Dermis blood vessel endothelial cell (primary cell): Measurements from ENCODE around the gene CCDC71. TPM values are rescaled to one million over a fixed set of nuclear protein-coding genes. Genes with fewer than 3 reads are reported as not detected.

ENCODE experiments used
- DNase-seq: peaks from one replicate; pipeline ENCODE4 v3.0.0; 2010
- total RNA-seq: library from RNA; depleted of rRNA; stranded (reverse); fragments of >200 nt; gene quantifications from 2 replicates; pipeline ENCODE4 v1.2.3, GENCODE V29; 2014

The CCDC71 gene
- total RNA-seq, 1 donor from 2014 or later: 25.9 TPM

DNA sequence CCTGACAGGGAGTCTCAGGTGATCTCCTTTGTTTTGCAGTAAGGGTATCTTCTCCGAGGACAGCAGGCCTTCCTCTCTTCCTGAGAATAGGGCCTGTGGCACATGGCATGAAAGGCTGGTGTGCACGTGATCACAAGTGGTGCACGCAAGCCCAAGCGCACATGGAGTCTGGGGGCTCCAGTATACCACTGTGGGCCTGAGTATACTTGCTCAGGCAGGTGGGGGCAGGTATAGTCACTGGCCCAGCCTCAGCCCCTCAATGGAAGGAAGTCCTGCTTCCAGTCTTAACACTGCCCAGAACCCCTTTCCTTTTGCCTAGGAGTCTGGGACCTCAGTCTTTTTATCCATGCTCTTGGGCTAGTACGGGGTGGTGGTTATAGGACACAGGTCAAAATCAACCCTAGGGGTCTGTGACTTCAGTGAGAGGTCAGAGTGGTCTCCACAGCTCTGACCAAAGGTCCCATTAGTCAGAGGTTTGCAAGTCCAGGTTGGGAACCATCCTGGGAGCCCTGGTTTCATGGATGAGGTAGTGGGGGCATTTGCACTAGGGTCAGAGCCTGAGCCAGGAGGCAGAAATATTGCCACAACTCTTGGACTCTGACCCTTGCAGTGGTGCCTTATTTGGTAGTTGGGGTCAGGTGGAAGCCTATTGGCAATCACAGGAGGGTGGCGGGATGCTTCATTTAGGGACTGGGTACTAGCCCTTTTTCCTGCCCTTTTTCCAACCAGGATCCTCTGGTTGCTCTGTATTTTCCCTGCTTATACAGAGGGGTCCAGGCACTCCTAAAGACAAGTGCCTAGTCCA, 823 bp upstream of the CCDC71 start:
- no peak for DNase-seq

DNA sequence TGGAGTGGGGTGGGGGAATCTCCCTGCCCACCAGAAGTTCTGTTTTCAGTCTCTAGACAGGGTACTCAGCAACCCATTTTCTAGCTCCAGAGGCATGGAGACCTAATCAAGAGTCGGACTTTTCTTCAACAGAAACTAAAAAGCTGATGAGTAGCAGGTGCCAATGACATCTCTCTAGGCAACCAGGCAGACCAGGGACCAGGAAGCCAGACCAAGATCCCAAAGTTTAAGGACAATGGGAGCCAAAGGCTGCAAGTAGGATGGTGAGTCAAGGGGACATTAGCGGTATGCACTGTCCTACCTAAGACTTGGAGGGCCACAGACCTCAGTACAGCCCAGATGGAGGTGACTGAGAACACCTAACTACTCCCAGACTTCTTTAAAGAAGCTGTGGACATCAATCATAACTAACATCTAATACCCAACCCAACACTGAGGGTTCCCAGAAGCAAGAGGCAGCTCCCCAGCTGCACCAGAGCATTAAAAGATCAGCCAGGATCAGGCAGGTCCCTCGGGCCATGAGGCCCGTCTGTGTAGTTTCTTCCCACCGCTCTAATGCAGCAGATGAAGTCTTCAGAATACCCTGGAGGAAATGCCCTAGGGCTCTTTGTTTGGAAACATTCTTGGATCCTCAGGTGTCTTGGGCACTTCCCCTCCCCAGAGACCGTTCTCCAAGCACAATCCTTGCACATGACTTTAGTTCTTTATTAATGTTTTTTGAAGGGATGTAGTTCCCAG, 979 bp downstream of the CCDC71 start:
- DNase-seq: peak; percentile 35

DNA sequence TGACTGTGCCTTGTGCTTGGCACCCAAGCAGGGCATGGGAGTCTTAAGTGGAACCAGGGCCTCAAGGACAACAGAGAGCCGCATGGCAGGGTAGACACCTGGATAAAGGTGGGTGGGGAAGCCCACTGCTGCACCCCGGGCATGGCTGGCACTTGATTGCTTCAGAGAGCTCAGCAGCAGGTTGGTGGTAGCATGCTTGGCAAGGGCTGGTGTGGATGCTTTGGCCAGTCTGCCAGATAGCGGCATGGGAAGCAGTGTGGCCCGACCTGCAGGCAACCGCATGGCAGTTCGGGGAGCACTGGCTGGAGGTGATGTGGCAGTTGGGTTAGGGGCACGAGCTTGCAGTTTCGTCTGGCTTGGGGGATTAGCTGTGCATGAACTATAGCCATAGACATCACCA, 2.5 kb downstream of the CCDC71 start:
- no peak for DNase-seq

DNA sequence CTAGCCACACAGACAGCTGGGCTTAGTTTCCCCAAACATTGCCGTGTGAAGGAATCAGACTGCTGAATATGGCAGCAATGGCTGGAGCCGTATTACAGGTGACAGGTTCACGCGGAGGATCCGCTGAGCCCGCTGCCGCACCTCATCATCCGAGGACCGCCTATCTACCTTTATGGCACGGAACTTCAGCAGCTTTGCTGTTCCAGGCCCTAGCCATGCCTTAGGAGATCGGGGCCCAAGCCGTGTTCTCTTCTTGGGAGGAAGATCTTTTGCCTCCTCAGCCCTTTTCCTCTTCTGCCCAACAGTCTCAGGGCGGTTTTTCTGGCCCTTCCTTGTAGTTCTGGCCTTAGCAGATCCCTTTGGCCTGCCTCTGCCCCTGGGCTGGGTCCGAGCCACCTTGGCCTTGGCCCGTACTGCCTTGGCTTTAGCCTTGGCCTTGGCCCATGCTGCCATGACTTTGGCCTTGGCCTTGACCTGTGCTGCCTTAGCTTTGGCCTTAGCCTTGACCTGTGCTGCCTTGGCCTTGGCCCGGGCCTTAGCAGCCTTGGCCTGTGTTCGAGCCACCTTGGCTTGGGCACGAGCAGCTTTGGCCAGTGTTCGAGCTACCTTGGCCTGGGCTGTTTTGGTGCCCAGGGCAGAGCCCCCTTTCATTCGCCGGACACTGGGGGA, 3.2 kb downstream of the CCDC71 start:
- no peak for DNase-seq

DNA sequence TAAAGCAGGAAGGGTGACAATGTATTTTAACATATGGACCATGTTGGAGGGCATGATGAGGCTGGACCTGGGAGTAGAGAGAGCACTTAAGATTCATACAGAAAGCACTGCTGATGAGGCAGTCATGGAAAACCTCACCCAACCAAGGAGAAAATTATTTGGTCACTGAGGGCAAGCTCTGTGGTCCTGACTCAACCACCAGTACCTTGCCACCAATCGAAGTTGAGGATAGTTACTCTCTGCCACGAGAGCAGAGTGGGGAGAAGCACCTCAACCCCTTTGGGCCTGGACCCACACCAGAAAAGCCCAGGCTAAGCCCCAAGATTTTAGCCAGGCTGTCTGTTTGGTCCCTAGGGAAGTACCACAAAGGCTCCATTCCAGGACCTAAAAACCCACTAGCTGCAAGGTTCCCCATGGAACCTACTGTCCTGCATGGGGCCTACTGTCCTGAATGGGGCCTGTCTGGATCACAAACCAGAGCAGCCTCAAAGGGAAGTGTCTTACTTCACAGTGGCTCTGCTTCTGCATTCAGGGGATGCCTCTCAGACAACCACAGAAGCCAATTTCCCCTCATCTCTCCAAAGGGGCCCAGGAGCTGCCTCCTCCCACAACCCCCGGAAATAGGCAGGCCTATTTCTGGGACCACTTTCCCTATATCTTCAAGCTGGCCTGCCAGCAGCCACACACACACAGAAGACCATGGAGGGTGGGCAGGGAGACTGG, 4.2 kb downstream of the CCDC71 start:
- no peak for DNase-seq

DNA sequence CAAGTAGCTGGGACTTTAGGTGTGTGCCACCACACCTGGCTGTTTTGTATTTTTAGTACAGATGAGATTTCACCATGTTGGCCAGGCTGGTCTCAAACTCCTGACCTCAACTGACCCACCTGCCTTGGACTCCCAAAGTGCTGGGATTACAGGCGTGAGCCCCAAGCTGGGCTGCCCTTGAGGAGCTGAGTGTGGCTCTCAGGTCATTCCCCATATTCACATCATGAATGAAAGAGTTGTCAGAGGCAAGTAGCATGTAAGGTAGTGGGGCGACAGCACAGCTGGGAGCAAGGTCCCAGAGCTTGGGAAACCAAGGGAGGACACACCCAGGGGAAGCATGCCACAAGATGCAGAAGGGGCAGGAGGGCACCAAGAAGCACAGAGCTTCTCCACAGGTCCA, 4.9 kb downstream of the CCDC71 start:
- DNase-seq: no peak

DNA sequence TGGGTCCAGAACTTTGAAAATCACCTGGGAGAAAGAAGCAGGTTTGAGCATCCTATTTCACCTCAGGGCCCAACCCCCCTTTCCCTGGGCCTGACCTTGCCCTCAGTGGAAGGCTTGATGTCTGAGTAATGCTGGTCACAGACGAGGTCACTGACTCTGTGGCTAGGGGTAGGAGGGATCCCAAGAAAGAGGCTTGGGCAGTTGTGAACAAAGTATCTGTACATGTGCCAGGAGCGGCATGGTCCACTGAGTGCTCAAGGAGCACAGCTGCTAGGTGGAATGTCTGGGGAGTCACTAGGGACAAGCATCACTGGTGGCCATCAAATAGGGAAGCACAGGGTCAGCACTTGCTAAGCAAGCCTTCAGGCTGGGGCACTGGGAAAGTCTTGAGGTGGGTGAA, 7.3 kb downstream of the CCDC71 start:
- DNase-seq: no peak

DNA sequence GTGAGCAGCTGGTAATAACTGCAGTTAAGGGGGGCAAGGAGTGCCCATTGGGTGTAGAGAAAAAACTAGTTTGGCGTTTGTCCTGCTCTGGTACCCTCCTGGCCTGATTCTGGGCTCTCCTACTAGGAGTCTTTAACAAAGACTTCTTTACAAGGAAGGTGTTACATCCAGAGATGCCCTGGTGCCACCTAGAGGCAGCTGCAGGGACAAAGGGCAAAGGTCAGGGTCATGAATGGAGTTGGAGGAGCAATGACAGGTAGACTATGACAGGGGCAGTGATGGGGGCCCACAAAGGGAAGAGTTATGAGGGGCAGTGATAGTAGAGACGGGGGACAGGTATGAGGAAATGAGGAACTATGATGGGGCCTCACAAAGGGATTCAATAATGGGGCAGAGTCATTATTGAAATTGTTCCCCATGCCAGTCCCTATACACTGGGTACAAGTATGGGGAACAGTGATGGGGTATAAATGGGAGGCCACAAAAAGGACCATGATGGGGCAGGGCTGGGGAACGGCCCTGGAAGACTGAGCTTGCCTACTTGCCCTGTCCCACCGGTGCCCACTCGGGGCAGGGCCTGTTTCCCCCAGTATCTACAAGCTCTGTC, 7.9 kb downstream of the CCDC71 start:
- DNase-seq: peak; percentile 45

DNA sequence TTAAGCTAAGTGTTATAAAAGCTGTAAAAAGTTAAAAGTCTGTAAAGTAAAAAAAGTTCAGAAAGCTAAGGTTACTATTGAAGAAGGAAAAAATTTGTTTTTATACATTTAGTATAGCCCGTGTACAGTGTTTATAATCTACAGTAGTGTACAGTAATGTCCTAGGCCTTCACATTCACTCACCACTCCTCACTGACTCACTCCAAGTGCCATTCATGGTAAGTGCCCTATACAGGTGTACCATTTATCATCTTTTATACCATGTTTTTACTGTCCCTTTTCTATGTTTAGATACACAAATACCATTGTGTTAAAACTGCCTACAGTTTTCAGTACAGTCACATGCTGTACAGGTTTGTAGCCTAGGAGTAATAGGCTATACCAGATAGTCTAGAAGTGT, 8.8 kb downstream of the CCDC71 start:
- DNase-seq: no peak

DNA sequence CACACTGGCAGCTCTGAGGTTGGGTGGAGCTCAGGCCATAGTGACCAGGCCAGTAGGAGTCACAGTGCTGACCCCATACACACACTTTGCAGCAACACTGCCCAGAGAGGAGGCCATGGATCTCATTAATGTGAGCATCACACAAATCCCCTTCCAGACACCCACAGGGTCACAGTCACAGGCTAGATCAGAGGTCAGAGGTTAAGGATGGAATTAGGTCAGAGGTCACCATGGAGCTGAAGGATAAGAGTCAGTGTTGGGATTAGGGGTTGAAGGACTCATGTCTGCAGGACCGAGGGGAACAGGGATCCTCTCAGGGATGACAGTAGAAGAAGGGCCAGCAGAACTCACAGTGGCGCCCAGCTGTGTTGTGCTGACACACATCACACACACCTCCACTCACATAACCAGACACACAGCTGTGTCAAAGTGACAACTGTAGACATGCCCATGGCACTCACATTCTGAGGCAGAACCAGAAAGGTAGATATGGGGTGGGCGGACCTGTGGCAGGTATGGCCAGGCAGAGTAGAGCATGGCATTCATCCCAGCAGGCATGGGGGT, 12.7 kb downstream of the CCDC71 start:
- no peak for DNase-seq

DNA sequence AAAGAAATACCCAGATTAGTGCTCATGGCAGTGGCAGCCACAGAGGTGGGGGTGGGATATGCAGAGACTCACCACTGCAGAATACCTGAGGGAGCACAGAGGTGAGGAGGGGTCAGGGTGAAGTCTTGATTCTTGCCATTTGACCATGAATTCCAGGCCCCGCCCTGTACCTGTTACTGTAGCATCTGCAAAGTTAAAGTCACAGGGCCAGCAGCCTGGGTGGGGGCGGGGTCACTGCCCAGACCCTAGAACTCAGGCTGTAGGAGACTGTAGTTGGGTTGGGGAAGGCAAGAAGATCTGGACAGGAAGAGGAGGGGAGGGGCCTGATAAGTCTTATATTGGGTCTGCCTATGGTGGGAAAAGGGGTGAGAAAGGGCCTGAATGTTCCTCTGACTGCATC, 14.5 kb downstream of the CCDC71 start:
- no peak for DNase-seq

DNA sequence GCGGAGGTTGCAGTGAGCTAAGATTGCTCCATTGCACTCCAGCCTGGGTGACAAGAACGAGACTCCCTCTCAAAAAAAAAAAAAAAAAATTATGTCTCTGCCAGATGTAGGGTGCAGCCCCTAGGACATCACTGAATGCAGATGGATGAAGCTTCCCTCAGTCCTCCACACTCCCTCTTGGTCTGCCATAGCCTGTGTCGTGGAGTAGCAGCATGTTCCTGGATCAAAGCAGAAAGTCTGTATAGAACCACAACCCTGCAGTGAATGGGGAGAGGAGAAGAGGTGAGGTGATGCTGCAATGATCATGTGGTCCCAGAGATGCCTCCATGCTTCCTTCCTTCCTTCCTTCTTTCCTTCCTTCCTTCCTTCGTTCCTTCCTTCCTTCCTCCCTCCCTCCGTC, 18.0 kb downstream of the CCDC71 start:
- no peak for DNase-seq

DNA sequence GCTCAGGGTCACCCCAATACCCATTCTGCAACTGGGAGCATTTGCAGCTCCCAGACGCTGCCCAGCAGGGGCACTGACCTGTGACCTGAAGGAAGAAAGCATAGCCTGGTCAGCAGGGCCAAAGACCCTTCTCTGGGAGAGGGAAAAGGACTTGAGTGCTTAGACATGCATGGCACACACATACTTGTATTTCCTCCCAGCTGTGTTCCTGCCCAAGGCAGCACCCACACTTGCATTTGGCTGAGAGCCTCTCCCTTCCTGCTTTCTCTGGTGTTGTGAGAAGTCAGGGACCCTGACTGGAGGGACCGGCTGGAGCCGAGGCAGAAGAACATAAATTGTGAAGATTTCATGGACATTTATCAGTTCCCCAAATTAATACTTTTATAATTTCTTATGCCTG, 26.1 kb downstream of the CCDC71 start:
- no peak for DNase-seq

DNA sequence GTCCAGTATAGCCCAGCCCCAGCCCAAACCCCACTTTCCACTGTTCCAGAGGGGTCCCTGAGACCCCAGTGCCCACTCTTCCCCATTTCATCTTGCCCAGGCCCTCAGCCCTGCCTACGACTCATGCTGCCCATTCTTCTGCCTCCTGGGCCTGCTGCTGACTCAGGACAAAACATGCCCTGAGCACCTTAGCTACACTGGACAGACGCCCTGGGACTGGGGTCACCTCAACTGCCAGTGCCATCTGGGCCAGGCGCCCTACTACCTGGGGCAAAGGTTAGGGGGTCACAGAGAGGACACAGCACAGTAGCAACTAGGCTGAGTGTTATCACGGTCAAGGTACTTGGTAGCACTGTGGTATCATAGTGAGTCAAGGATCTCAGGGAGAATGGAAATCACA, 30.6 kb downstream of the CCDC71 start:
- no peak for DNase-seq

DNA sequence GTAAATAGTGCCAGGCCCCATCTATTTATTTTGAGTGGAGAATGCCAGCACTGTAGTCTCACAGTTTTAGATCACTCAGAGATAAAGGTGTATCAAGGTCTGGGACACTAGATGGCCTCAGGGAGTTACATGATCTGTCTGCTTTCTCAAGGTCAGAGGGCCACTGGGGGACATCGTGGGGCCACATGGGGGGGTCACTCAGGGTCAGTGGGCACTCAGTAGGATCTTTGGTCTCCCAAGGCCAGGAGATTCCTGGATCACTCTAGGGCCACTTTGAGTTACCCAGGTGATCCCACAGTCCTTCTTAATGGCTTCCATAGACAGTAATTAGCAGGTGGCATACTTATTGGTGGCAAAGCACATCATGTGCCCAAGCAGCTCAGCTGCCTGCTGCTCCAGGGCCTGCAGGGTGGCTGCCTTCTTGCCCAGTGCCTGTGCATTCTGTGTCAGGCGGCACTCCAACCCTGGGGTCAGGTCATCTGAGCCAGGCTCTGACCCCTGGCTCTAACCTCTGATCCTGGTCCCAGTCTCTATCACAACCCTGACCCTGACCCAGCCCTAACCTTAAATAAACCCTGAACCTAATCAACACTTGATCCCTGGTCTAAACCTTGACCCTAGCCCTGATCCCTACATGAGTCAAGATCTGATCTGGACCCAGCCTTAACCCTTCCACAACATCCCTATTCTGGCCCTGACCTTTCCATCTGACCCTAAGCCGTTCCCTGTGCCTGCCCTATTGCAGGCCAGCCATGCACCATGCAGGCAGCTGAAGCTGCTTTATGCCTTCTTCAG, 31.5 kb downstream of the CCDC71 start:
- DNase-seq: peak; percentile 25

DNA sequence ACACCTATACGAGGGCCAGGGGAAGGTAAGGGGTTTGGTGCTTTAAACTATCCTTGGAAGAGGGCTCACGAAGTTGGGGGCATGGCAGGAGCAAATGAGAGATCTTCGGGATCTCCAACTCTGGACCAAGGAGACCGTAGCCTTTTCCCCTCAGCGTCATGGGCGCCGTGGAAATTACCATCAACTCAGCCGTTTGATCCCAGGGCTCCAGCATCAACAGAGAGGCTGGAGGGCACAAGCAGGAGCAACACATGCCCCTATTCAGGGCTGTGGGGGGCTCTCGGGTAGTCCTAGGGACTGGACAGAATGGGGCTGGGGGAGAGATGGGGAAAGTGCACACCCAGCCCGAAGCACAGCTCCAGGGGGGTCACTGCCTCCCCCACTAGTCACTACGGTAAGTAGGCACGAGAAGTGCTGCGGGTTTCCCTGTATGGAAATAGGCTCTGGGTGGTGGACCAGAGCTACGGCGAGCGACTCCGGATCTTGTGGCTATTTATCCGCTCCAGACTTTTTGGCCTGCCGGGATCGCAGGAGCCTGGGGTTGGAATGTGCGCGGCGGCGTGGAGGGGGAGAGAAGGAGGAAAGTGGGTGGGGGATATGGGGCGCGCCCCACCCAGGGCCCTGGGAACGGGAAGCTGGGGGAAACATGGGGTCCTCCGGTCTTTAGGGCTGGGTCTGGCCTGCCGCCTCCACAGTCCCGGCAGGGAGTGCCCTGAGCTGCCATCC, 32.7 kb downstream of the CCDC71 start:
- peak; percentile 95 for DNase-seq

DNA sequence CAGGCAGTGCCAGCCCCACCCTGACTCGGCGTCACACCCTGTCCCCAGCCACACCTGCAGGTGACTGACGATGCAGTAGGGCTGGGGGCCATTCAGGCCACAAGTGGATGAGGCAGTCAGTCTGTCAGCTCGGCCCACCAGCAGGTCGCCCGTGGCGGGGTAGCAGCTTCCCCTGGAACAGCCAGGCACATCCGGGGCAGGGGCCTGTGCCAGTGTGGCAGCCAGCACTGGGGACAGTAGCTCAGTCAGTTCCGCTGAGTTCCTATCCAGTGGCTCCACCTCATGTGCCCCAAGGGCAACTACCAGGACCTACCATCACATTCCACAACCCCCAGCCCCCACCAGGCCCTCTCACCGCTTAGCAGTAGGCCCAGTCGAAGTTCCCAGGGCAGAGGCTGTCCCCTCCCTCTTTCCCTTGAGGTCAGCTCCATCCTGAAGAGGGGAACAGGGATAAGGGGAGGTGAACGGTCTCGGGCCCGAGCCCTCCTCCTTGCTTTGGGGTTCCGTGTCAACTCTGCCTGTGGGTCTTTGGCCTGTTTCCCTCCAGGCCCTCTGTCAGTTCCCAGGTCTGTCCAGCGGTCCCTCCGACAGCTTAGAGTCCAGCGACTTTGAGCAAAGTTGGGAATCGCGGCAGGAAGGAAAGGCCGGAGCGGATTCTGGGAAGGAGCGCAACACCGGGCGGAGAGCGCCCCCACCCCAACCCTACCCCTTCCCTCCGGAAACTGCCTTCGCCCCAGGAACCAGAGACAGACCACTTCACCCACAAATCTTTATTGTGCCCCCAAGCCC, 33.5 kb downstream of the CCDC71 start, which contains the start of gene LAMB2:
Gene LAMB2 (minus strand): TSS at position 614 of the 789 bp plus-strand sequence. CDS start 183 bp downstream, at position 431.
- peak; percentile 90 for DNase-seq

DNA sequence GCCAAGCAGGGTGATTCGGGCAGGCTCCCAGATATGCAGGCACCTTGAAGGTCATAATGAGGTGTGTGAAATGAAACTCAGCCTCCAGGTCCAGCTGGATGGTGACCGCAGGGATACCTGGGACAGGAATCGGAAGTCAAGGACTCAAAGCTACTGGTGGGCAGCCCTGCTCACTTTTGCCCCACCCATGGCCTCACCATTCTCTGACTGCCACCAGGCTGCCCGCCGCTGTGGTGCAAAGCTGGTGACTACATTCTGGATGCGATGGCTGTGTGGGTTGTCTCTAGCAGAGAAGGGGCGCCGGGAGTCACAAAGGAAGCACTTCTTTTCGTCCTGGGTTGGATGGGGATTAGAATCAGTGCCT, 34.1 kb downstream of the CCDC71 start:
- no peak for DNase-seq

DNA sequence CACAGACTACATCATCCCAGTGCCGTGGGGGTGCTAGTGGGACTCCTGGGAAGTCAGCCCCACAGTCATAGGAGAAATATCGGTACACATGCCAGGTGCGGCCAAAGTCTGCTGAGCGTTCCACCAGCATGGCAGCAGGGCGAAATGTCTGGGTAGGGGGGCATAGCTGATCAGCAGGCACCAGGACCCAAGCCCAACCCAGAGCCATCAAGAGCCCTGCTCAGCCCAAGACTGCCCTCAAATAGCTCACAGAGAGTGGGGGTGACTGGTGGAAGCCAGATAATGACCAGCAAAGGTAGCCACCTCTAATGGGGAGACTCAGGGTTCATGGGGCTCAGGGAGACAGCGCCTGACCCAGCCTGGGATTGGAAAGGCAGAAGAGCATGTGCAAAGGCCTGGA, 34.6 kb downstream of the CCDC71 start:
- DNase-seq: no peak

DNA sequence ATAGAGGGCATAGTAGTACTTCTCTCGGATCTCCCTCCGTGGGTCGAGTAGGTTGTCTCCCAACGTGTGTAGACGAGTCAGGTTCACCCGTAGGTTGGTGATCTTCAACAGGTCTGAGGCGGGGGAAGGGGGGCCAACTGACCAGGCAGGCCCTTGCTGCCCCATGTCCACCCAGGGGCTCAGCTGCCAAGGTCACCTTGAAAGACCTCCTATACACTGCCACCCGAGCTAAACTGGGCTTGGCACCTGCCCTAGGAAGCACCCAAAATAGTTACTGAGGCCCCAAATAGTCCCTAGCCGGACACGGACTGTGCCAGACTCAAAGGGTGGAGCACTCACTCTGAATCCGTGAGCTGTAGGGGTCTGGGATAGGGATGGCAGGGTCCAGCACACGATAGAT, 35.1 kb downstream of the CCDC71 start:
- DNase-seq: no peak
